Neural crest cell (in vitro differentiated cells): ENCODE results near the gene ABLIM2. TPM values are rescaled to one million over a fixed set of nuclear protein-coding genes. Genes with fewer than 3 reads are reported as not detected.

Experiments
- DNase-seq: peaks from one replicate; pipeline ENCODE4 v3.0.0; 2021; ENCODE audit warnings: low read depth, mixed read lengths, low spot score
- H3K27ac Mint-ChIP-seq: one replicate; pipeline ENCODE4 v1.8.0; 2021; ENCODE audit warnings: mild to moderate bottlenecking, mixed read lengths; ENCODE audit not compliant: unreplicated experiment
- H3K27me3 Mint-ChIP-seq: 2 replicates; pipeline ENCODE4 v1.8.0; 2021; ENCODE audit warnings: low read depth, mild to moderate bottlenecking, mixed read lengths
- H3K36me3 Mint-ChIP-seq: 2 replicates; pipeline ENCODE4 v1.8.0; 2021; ENCODE audit warnings: low read depth, mild to moderate bottlenecking, mixed read lengths
- H3K4me1 Mint-ChIP-seq: 2 replicates; pipeline ENCODE4 v1.8.0; 2021; ENCODE audit warnings: mixed read lengths
- H3K4me3 Mint-ChIP-seq: one replicate; pipeline ENCODE4 v1.8.0; 2021; ENCODE audit warnings: mild to moderate bottlenecking, mixed read lengths
- H3K9me3 Mint-ChIP-seq: 2 replicates; pipeline ENCODE4 v1.8.0; 2021; ENCODE audit warnings: mixed read lengths
- CTCF ChIP-seq: fragments of 200-600 bp; sonication (generic); conservative IDR thresholded peaks from 2 replicates; pipeline ENCODE4 v1.5.0; 2021; ENCODE audit warnings: antibody characterized with exemption, mild to moderate bottlenecking
- total RNA-seq: library from RNA; stranded (reverse); gene quantifications from 2 replicates; pipeline ENCODE4 v1.2.1, GENCODE V29; 2021

ABLIM2 gene
- total RNA-seq, 1 donor from 2014 or later = 3.8 TPM

- DNase-seq = no peak
- no peak for TF ChIP-seq CTCF
- Mint-ChIP-seq H3K4me1 (peaks cover 41% of the 10 kb centered on the region), H3K9me3 (no peaks in the 10 kb centered on the region), H3K36me3 (no peaks in the 10 kb centered on the region), H3K27ac (peak overlapping the region; percentile 89), H3K4me3 (no peak overlapping the region), H3K27me3 (no peaks in the 10 kb centered on the region)
Measured at GRCh38 chr4:7960790-7961655, 197.6 kb downstream of the ABLIM2 start.

- Mint-ChIP-seq H3K27ac (peak overlapping the region; percentile 43), H3K9me3 (no peaks in the 10 kb centered on the region), H3K4me3 (no peak overlapping the region), H3K27me3 (no peaks in the 10 kb centered on the region), H3K4me1 (peaks cover 36% of the 10 kb centered on the region), H3K36me3 (no peaks in the 10 kb centered on the region)
- TF ChIP-seq CTCF = no peak
- DNase-seq = no peak
Measured at GRCh38 chr4:7960017-7960789, 198.4 kb downstream of the ABLIM2 start.

GRCh38 chr4:7959078-7959477, 199.5 kb downstream of the ABLIM2 start:
- H3K36me3 Mint-ChIP-seq = no peaks in the 10 kb centered on the region
- DNase-seq = no peak
- H3K27ac Mint-ChIP-seq = peak overlapping the region; percentile 53
- H3K9me3 Mint-ChIP-seq = no peaks in the 10 kb centered on the region
- H3K4me3 Mint-ChIP-seq = no peak overlapping the region
- no peak for TF ChIP-seq CTCF
- H3K27me3 Mint-ChIP-seq = no peaks in the 10 kb centered on the region
- peaks cover 36% of the 10 kb centered on the region for H3K4me1 Mint-ChIP-seq

GRCh38 chr4:7956934-7957656, 201.5 kb downstream of the ABLIM2 start:
- no peak for TF ChIP-seq CTCF
- Mint-ChIP-seq H3K4me1 (peaks cover 27% of the 10 kb centered on the region), H3K27ac (no peak overlapping the region), H3K27me3 (no peaks in the 10 kb centered on the region), H3K36me3 (no peaks in the 10 kb centered on the region), H3K9me3 (peaks cover 5% of the 10 kb centered on the region), H3K4me3 (no peak overlapping the region)
- no peak for DNase-seq

- Mint-ChIP-seq H3K4me3 (no peak overlapping the region), H3K27me3 (no peaks in the 10 kb centered on the region), H3K4me1 (peaks cover 27% of the 10 kb centered on the region), H3K27ac (no peak overlapping the region), H3K36me3 (no peaks in the 10 kb centered on the region), H3K9me3 (peaks cover 9% of the 10 kb centered on the region)
- DNase-seq = no peak
- no peak for TF ChIP-seq CTCF
Measured at GRCh38 chr4:7956270-7956808, 202.3 kb downstream of the ABLIM2 start.
